ENCODE data around the gene BRIP1. TPM values are rescaled to one million over a fixed set of nuclear protein-coding genes. Genes with fewer than 3 reads are reported as not detected.

BRIP1 gene
- total and polyA plus RNA-seq, 9 of the 15 experiments (the other 6 are each of a cell fraction or from before 2014, with no cell fraction given) = 2.4 to 17.5 (median 11.2) TPM

DNA sequence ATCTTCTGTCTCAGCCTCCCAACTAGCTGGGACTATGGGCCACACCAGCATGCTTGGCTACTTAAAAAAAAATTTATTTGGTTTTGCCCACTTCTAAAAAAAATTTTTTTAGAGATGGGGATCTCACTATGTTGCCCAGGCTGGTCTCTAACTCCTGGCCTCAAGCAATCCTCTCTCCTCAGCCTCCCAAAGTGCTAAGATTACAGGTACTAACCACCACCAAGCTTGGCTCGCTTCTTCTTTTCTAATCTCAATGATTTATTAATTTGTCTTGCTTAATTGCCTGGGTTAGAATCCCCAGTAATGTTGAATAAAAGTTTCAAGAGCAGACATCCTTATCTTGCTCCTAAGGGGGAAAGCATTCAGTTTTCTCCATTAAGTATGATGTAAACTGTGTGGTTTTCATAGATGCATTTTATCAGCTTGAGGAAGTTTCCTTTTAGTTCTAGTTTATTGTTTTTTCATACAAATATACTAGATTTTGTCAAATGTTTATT, 206.6 kb downstream of the BRIP1 start:
- POLR2A ChIA-PET = interaction anchor here (1.2 kb wide), 1 partner anchor 10 kb away, joined by 3 read pairs; no protein-coding TSS in a partner anchor

More for the DNA sequence above, 206.6 kb downstream of the BRIP1 start:
- in situ Hi-C loops (cut with MboI) (no loop called here), intact Hi-C loops (cut with micrococcal nuclease) (no loop called here)
- Histone ChIP-seq H4K20me1 (replicated peaks; ENCODE audit: control insufficient read depth, insufficient read depth, low read length) (no peaks in the 10 kb centered on the region), H3K9ac (ENCODE audit: insufficient read depth in 1 of 2, low read depth in 2 of 2, low read length in 2 of 2) (no peak overlapping the region), H3K9me1 (ENCODE audit: control insufficient read depth, insufficient read depth, low read length) (no peaks in the 10 kb centered on the region), H3K9me3 (replicated peaks; ENCODE audit: control insufficient read depth, insufficient read depth, low read depth, low read length) (no peaks in the 10 kb centered on the region), H3K27me3 (ENCODE audit: control insufficient read depth in 2 of 2, insufficient read depth in 2 of 2, low read length in 2 of 2) (peaks cover 0 to under 1% of the 10 kb centered on the region in 2 experiments; a peak in 1 of 5 replicates), H3K36me3 (ENCODE audit: control insufficient read depth, insufficient read depth, low read length) (no peaks in the 10 kb centered on the region), H2AFZ (ENCODE audit: low read depth, low read length) (no peak overlapping the region), H3K79me2 (ENCODE audit: control insufficient read depth, insufficient read depth, low read length) (no peaks in the 10 kb centered on the region), H3K27ac (ENCODE audit: extremely low read depth, low read depth, low read length) (no peak overlapping the region), H3K4me3 (no peak overlapping the region), H3K4me2 (ENCODE audit: insufficient read depth, low read length) (no peak overlapping the region), H3K4me1 (replicated peaks in 1 of 2; ENCODE audit: control insufficient read depth in 2 of 2, insufficient read depth in 2 of 2, low read length in 2 of 2) (no peaks in the 10 kb centered on the region)
- no TSS peak for BruUV-seq (replicated peaks)
- DNase-seq (ENCODE audit: extremely low read depth in 1 of 4, low spot score in 3 of 4) = no peak
- no peak for ATAC-seq
- WGBS (ENCODE audit: insufficient coverage, low coverage, missing lambda C conversion rate) = 6% methylated on average over 1 of the region's 1 CpG
- TF ChIP-seq ZBTB11 (CRISPR knock-in tag; IDR thresholded peaks at IDR 0.05) (peak in 1 of 3 experiments; percentile 87; a peak in 2 of 6 replicates), PTBP1 (IDR thresholded peaks at IDR 0.05; ENCODE audit: low read depth, low read length) (no peak), XRCC3 (IDR thresholded peaks at IDR 0.05) (no peak), PHB2 (IDR thresholded peaks at IDR 0.05; ENCODE audit: low read depth) (no peak), CHD4 (IDR thresholded peaks at IDR 0.05; ENCODE audit: insufficient read depth, insufficient replicate concordance, low read depth, low read length, poor library complexity, severe bottlenecking) (no peak)
- CTCF ChIA-PET (ENCODE audit: low intra/inter-chr PET ratio) = no interaction called here
- no peak for FAIRE-seq
